Limb (tissue), 2 donors: ENCODE measurements around the gene ROR2.
A peak's percentile ranks its signal among the peaks of the same experiment; 100 is the strongest.
"Not testable (repeated sequence)": the region's sequence is repeated elsewhere in the genome, so short reads cannot be mapped to it uniquely, and the experiment has no call there.

ENCODE experiments used
- DNase-seq, 2 donors: peaks; one replicate each; pipeline ENCODE4 v3.0.0-alpha.2; 2016; ENCODE audit errors: extremely low spot score in 2 of 2

Gene ROR2

GRCh38 chr9:91800473-91801030 lies 149.5 kb downstream of the ROR2 start:
- no peak for DNase-seq

- no peak for DNase-seq
Observed at GRCh38 chr9:91799113-91799744, 150.8 kb downstream of the ROR2 start.

GRCh38 chr9:91798273-91799112 lies 151.5 kb downstream of the ROR2 start:
- not testable (repeated sequence) for DNase-seq

GRCh38 chr9:91797517-91797916 lies 152.5 kb downstream of the ROR2 start:
- not testable (repeated sequence) for DNase-seq

GRCh38 chr9:91796516-91796915 lies 153.5 kb downstream of the ROR2 start:
- peak in 1 of 2 donors; percentile 19 for DNase-seq

GRCh38 chr9:91795598-91796241 lies 154.3 kb downstream of the ROR2 start:
- DNase-seq, result peak in 1 of 2 donors; percentile 23

GRCh38 chr9:91793371-91793770 lies 156.7 kb downstream of the ROR2 start:
- DNase-seq, result not testable (repeated sequence)

GRCh38 chr9:91790917-91791316 lies 159.1 kb downstream of the ROR2 start:
- DNase-seq, result no peak

GRCh38 chr9:91789941-91790340 lies 160.1 kb downstream of the ROR2 start:
- no peak for DNase-seq

GRCh38 chr9:91787931-91788330 lies 162.1 kb downstream of the ROR2 start:
- no peak for DNase-seq

GRCh38 chr9:91786132-91786896 lies 163.7 kb downstream of the ROR2 start:
- DNase-seq, result no peak

GRCh38 chr9:91785447-91785842 lies 164.6 kb downstream of the ROR2 start:
- DNase-seq, result no peak

- DNase-seq, result no peak
Observed at GRCh38 chr9:91784673-91785446, 165.2 kb downstream of the ROR2 start.

- no peak for DNase-seq
Observed at GRCh38 chr9:91783876-91784672, 166.0 kb downstream of the ROR2 start.

GRCh38 chr9:91783411-91783810 lies 166.6 kb downstream of the ROR2 start:
- DNase-seq, result no peak

GRCh38 chr9:91782708-91783214 lies 167.3 kb downstream of the ROR2 start:
- no peak for DNase-seq

GRCh38 chr9:91781906-91782305 lies 168.1 kb downstream of the ROR2 start:
- DNase-seq, result no peak

- no peak for DNase-seq
Observed at GRCh38 chr9:91781116-91781515, 168.9 kb downstream of the ROR2 start.

GRCh38 chr9:91778031-91778430 lies 172.0 kb downstream of the ROR2 start:
- DNase-seq, result no peak
